HepG2 (cell line): ENCODE data around the gene DRAP1. TPM values are rescaled to one million over a fixed set of nuclear protein-coding genes. Genes with fewer than 3 reads are reported as not detected.

Source experiments
- ATAC-seq: fragments of 200-7000 bp; cut with Tn5 transposase; 3 replicates; pipeline ENCODE4 v1.9.1; 2020; ENCODE audit warnings: mild to moderate bottlenecking, moderate library complexity
- BruUV-seq: library from RNA; stranded (reverse); fragments of 400-500 nt; replicated peaks from 2 replicates; lab custom pipeline; 2021; lab: Mats Ljungman, UMichigan
- CTCF ChIA-PET: fragments of 300-600 bp; formaldehyde crosslinking; extraction: SDS; loops from one replicate; lab custom pipeline; 2021; ENCODE audit warnings: low total read pairs, inconsistent platforms, low intra/inter-chr PET ratio; lab: Yijun Ruan, JAX
- POLR2A ChIA-PET: fragments of 350-600 bp; sonication (Branson Sonifier 250); formaldehyde crosslinking; loops from one replicate; lab custom pipeline; 2020; ENCODE audit warnings: antibody characterized with exemption, inconsistent platforms; lab: Yijun Ruan, JAX
- DNase-seq: peaks from one replicate; pipeline ENCODE4 v3.0.0-alpha.2; 2015; ENCODE audit warnings: low spot score
- FAIRE-seq: peaks from 3 replicates; lab custom pipeline; 2011; peaks lifted over from hg19 to GRCh38; lab: Jason Lieb, UNC
- H2AFZ ChIP-seq: one replicate; pipeline ENCODE4 v1.6.1; 2011; ENCODE audit warnings: low read length, inconsistent platforms
- H3K27ac ChIP-seq: fragments of 300-600 bp; 3 replicates; pipeline ENCODE4 v1.8.0; 2011; ENCODE audit warnings: mixed run types, mild to moderate bottlenecking, mixed read lengths, low read length, inconsistent platforms; ENCODE audit not compliant: insufficient read depth; ENCODE audit errors: extremely low read length
- H3K27me3 ChIP-seq, 2 experiments: fragments of 200-600 bp in 1 of 2; 2 replicates in 1 of 2; 3 replicates in 1 of 2; pipeline versions ENCODE4 v1.6.0 to v1.8.0; 2011; ENCODE audit warnings: low read length in 2 of 2, mild to moderate bottlenecking in 2 of 2, moderate library complexity in 2 of 2, inconsistent platforms in 1 of 2; ENCODE audit not compliant: insufficient read depth in 2 of 2, control insufficient read depth in 1 of 2
- H3K36me3 ChIP-seq, 2 experiments: fragments of 200-600 bp in 1 of 2; replicated peaks in 1 of 2; 2 replicates in 1 of 2; 3 replicates in 1 of 2; pipeline versions ENCODE4 v1.5.1 to v1.8.0; 2011; ENCODE audit warnings: low read length in 2 of 2, inconsistent platforms in 1 of 2; ENCODE audit not compliant: insufficient read depth in 2 of 2, control insufficient read depth in 1 of 2
- H3K4me1 ChIP-seq: 2 replicates; pipeline ENCODE4 v1.5.1; 2012; ENCODE audit warnings: low read length, inconsistent platforms; ENCODE audit not compliant: insufficient read depth
- H3K4me2 ChIP-seq: 2 replicates; pipeline ENCODE4 v1.6.0; 2011; ENCODE audit warnings: low read depth, low read length, inconsistent platforms
- H3K4me3 ChIP-seq, 3 experiments: fragments of 200-600 bp in 1 of 3; sonication (generic), shearing (Covaris generic) in 1 of 3; replicated peaks in 1 of 3; 2 replicates each; pipeline ENCODE4 v1.5.1; 2011 to 2016; ENCODE audit warnings: low read length in 3 of 3, inconsistent platforms in 2 of 3, low read depth in 2 of 3, mild to moderate bottlenecking in 2 of 3, control low read depth in 1 of 3, mixed read lengths in 1 of 3; ENCODE audit not compliant: insufficient read depth in 1 of 3
- H3K79me2 ChIP-seq: one replicate; pipeline ENCODE4 v1.6.1; 2011; ENCODE audit warnings: low read length, inconsistent platforms; ENCODE audit not compliant: insufficient read depth
- H3K9ac ChIP-seq: 2 replicates; pipeline ENCODE4 v1.6.0; 2011; ENCODE audit warnings: mild to moderate bottlenecking, low read depth, low read length, inconsistent platforms; ENCODE audit not compliant: insufficient read depth
- H3K9me3 ChIP-seq: 2 replicates; pipeline ENCODE4 v1.5.1; 2012; ENCODE audit warnings: mild to moderate bottlenecking, low read length
- H4K20me1 ChIP-seq: 2 replicates; pipeline ENCODE4 v1.6.0; 2011; ENCODE audit warnings: inconsistent platforms, mild to moderate bottlenecking, low read length, moderate library complexity; ENCODE audit not compliant: insufficient read depth
- ATRX ChIP-seq: sonication (generic); formaldehyde crosslinking; IDR thresholded peaks from 2 replicates; pipeline ENCODE4 v1.4.0; 2020; ENCODE audit warnings: missing genetic modification reagents, borderline replicate concordance
- CEBPB ChIP-seq: IDR thresholded peaks from 2 replicates; pipeline ENCODE4 v1.6.1; 2011; ENCODE audit warnings: low read depth, low read length, improper control_type of control experiment, borderline replicate concordance
- FOXC1 ChIP-seq: sonication (generic); formaldehyde crosslinking; IDR thresholded peaks from 2 replicates; pipeline ENCODE4 v1.8.0; 2022; ENCODE audit warnings: mild to moderate bottlenecking, missing genetic modification reagents, borderline replicate concordance
- KDM5A ChIP-seq: fragments of 200-600 bp; sonication (generic); IDR thresholded peaks from 2 replicates; pipeline ENCODE4 v1.7.0; 2018; ENCODE audit warnings: antibody characterized with exemption, mild to moderate bottlenecking, low read length, borderline replicate concordance
- U2AF2 ChIP-seq: fragments of 200-400 bp; formaldehyde crosslinking; IDR thresholded peaks from 2 replicates; pipeline ENCODE4 v1.6.1; 2017; ENCODE audit warnings: low read depth, mild to moderate bottlenecking, low read length
- YEATS4 ChIP-seq: sonication (generic); formaldehyde crosslinking; IDR thresholded peaks from 2 replicates; pipeline ENCODE4 v1.4.0; 2020; ENCODE audit warnings: missing genetic modification reagents, borderline replicate concordance
- ZBTB33 ChIP-seq: sonication (generic); formaldehyde crosslinking; IDR thresholded peaks from 2 replicates; pipeline ENCODE4 v1.4.0; 2020; ENCODE audit warnings: missing genetic modification reagents
- ZNF326 ChIP-seq: sonication (generic); formaldehyde crosslinking; IDR thresholded peaks from 2 replicates; pipeline ENCODE4 v1.4.0; 2020; ENCODE audit warnings: missing genetic modification reagents, borderline replicate concordance
- ZNF335 ChIP-seq: sonication (generic); formaldehyde crosslinking; IDR thresholded peaks from 2 replicates; pipeline ENCODE4 v1.4.0; 2020; ENCODE audit warnings: missing genetic modification reagents
- ZNF430 ChIP-seq: sonication (generic); formaldehyde crosslinking; IDR thresholded peaks from 2 replicates; pipeline ENCODE4 v1.9.0; 2021; ENCODE audit warnings: mild to moderate bottlenecking, missing genetic modification reagents
- ZNF850 ChIP-seq: sonication (generic); formaldehyde crosslinking; conservative IDR thresholded peaks from 2 replicates; pipeline ENCODE4 v1.9.0; 2021; ENCODE audit warnings: mild to moderate bottlenecking, missing genetic modification reagents
- ZSCAN25 ChIP-seq: sonication (generic); formaldehyde crosslinking; IDR thresholded peaks from 2 replicates; pipeline ENCODE4 v1.8.0; 2022; ENCODE audit warnings: mild to moderate bottlenecking, missing genetic modification reagents
- WGBS: methylation state at CpG from one replicate; pipeline ENCODE4 v1.1.6; 2017; ENCODE audit warnings: low lambda C conversion rate; 5-methylcytosine and 5-hydroxymethylcytosine counted together
- in situ Hi-C: cut with HindIII; loops from 2 replicates; pipeline ENCODE4 v1.10.0; 2017; ENCODE audit warnings: low pct_unique_long_range_greater_than_20kb; ENCODE audit not compliant: extremely low pct_ligation_motif_present
- intact Hi-C: fragments of 100-400 bp; cut with micrococcal nuclease; formaldehyde crosslinking; loops from one replicate; pipeline ENCODE4 v1.10.0; 2022; ENCODE audit not compliant: unreplicated experiment
- polyA plus RNA-seq, 8 experiments: library from polyadenylated mRNA; depleted of rRNA in 3 of 8; stranded (reverse) in 7 of 8; unstranded in 1 of 8; fragments of >200 nt; fragmentation: Illumina TruSeq in 4 of 8; extraction: Trizol in 4 of 8; gene quantifications; 2 replicates each; pipeline versions ENCODE4 v1.2.1 to v1.2.3, GENCODE V29; 2011 to 2016; ENCODE audit warnings: low read depth in 4 of 8, missing spikeins in 1 of 8, mixed read lengths in 1 of 8; ENCODE audit not compliant: insufficient read depth in 1 of 8
- total RNA-seq, 5 experiments: library from RNA; depleted of rRNA; stranded (reverse); fragments of >200 nt; fragmentation: Illumina TruSeq; extraction: Trizol; gene quantifications; 2 replicates each; pipeline ENCODE4 v1.2.3, GENCODE V29; 2016; ENCODE audit warnings: low read depth in 1 of 5
- TF ChIP-seq, protein P1 (sequence below): sonication (generic); formaldehyde crosslinking; IDR thresholded peaks from 2 replicates; pipeline ENCODE4 v1.4.0; 2020; ENCODE audit warnings: missing genetic modification reagents, borderline replicate concordance

DRAP1 gene
- total and polyA plus RNA-seq, 2 of the 13 experiments (the other 11 are each of a cell fraction or from before 2014, with no cell fraction given) = 46.8 to 52.3 TPM

DNA sequence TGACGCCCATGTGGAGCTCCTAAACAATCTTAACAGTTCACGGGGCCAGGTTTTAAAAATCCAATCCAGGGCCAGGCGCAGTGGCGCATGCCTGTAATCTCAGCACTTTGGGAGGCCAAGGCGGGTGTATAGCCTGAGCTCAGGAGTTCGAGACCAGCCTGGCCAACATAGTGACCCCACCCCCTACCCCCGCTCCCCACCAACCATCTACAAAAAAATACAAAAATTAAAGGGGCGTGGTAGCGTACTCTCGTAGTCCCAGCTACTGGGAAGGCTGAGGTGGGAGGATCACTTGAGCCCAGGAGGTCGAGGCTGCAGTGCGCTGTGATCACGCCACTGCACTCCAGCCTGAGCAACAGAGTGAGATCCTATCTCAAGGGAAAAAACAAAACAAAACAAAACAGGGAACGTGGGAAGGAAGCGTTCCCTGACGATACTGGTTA lies 41.6 kb downstream of the DRAP1 start:
- TF ChIP-seq YEATS4 (CRISPR knock-in tag) = no peak
- TF ChIP-seq, protein P1, sequence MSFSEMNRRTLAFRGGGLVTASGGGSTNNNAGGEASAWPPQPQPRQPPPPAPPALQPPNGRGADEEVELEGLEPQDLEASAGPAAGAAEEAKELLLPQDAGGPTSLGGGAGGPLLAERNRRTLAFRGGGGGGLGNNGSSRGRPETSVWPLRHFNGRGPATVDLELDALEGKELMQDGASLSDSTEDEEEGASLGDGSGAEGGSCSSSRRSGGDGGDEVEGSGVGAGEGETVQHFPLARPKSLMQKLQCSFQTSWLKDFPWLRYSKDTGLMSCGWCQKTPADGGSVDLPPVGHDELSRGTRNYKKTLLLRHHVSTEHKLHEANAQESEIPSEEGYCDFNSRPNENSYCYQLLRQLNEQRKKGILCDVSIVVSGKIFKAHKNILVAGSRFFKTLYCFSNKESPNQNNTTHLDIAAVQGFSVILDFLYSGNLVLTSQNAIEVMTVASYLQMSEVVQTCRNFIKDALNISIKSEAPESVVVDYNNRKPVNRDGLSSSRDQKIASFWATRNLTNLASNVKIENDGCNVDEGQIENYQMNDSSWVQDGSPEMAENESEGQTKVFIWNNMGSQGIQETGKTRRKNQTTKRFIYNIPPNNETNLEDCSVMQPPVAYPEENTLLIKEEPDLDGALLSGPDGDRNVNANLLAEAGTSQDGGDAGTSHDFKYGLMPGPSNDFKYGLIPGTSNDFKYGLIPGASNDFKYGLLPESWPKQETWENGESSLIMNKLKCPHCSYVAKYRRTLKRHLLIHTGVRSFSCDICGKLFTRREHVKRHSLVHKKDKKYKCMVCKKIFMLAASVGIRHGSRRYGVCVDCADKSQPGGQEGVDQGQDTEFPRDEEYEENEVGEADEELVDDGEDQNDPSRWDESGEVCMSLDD = no peak
- TF ChIP-seq U2AF2 = no peak
- TF ChIP-seq ATRX (CRISPR knock-in tag) = no peak
- TF ChIP-seq ZNF326 (CRISPR knock-in tag) = no peak
- no peak for TF ChIP-seq ZSCAN25 (CRISPR knock-in tag)
- 0 out of 2 replicates have a peak, but pooled peaks have one; percentile 3 for TF ChIP-seq ZBTB33
- 0 out of 2 replicates have a peak, but pooled peaks have one; percentile 9 for TF ChIP-seq ZNF850 (CRISPR knock-in tag)
- no peak for TF ChIP-seq ZNF430
- no peak for TF ChIP-seq CEBPB
- TF ChIP-seq ZNF335 (CRISPR knock-in tag) = no peak
- TF ChIP-seq FOXC1 = no peak
- TF ChIP-seq KDM5A = no peak
- H3K9ac ChIP-seq = peak overlapping the region; percentile 98
- peak overlapping the region; percentile 89 for H3K27ac ChIP-seq
- H3K4me3 ChIP-seq = peak overlapping the region; percentile 89 to 97 (median 97)
- H3K4me1 ChIP-seq = peaks cover 65% of the 10 kb centered on the region
- ATAC-seq (no peak; the same call in 2 of the 3 replicates), DNase-seq (no peak), FAIRE-seq (no peak)
- in situ Hi-C loops (no loop called here), intact Hi-C loops (loop anchor here (1.0 kb wide), 1 partner anchor 73 kb away; the partner anchor contains the start of gene FIBP)
- POLR2A ChIA-PET = interaction anchor here (0.8 to 1.4 kb wide), 10 partner anchors 9 to 103 kb away, joined by 3 to 7 read pairs (median 4); partner anchors contain the start of genes CCDC85B, CFL1, FIBP and MUS81
- peak overlapping the region; percentile 98 for H3K4me2 ChIP-seq
- no peak overlapping the region for H2AFZ ChIP-seq
- H4K20me1 ChIP-seq = no peaks in the 10 kb centered on the region
- H3K27me3 ChIP-seq = no peaks in the 10 kb centered on the region; a peak in 1 of 5 replicates
- 51% methylated on average over 16 of the region's 16 CpGs for WGBS
- H3K79me2 ChIP-seq = peaks cover 22% of the 10 kb centered on the region
- no peaks in the 10 kb centered on the region for H3K9me3 ChIP-seq
- no TSS peak for BruUV-seq
- CTCF ChIA-PET = interaction anchor here (1.1 kb wide), 1 partner anchor 76 kb away, joined by 3 read pairs; no protein-coding TSS in a partner anchor
- peaks cover 15 to 22% of the 10 kb centered on the region in 2 experiments for H3K36me3 ChIP-seq
